Measurements from ENCODE around the gene FNBP1L. TPM values are rescaled to one million over a fixed set of nuclear protein-coding genes. Genes with fewer than 3 reads are reported as not detected.

FNBP1L gene
- total and polyA plus RNA-seq, 9 of the 15 experiments (the other 6 are each of a cell fraction or from before 2014, with no cell fraction given), result 1.4 to 6.9 (median 5.9) TPM

DNA sequence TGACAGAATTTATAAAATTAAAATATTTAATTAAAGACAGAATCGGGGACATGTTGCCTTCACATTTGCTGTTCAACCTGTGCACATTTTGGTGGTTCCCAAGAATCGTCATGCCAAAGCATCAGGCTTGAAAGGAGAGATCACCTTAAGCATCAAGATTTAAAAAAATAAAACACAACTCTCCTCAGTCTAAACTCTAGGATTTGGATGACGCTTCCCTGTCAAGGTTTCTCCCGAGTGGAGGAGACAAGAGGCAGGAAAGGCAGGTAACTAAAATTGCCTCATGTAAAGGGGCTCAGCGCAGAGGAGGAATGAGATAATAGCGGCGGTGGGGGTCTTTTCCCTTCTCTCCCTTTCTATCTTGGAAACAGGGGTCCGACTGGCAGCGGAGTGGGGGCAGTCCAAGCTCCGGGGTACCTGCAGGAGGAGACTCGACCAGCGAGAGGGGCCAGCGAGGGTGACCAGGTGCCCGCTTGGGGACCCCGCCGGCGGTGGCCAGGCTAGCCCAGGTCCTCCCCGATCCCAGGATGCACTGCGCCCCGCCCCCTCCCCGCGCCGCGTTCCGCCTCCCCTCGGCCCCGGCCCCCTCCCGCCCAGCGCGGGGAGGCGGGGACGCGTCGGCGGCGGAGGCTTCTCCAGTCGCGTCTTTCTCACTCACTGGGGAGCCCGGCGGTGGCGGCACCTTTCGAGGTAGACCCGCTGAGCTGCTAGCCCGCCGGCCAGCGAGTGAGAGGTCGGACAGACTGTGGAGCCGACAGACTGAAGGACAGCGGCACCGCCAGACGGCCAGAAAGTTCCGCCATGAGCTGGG lies at the start of gene FNBP1L (continued):
- TF ChIP-seq POLR2H (tag; IDR thresholded peaks at IDR 0.05; ENCODE audit: low read depth) (no peak), ZNF764 (CRISPR knock-in tag; IDR thresholded peaks at IDR 0.05; ENCODE audit: low read depth) (no peak), RERE (CRISPR knock-in tag; IDR thresholded peaks at IDR 0.05; ENCODE audit: borderline replicate concordance) (no peak), MXI1 (IDR thresholded peaks at IDR 0.05; ENCODE audit: low read depth, low read length) (no peak), SFPQ (IDR thresholded peaks at IDR 0.05; ENCODE audit: low read depth, low read length) (no peak), LCOR (CRISPR knock-in tag; IDR thresholded peaks at IDR 0.05) (no peak), TCF7L2 (IDR thresholded peaks at IDR 0.05; ENCODE audit: low read depth, low read length) (no peak), PTTG1 (tag; IDR thresholded peaks at IDR 0.05; ENCODE audit: low read depth) (no peak), SMARCC2 (IDR thresholded peaks at IDR 0.05; ENCODE audit: low read depth) (0 out of 2 replicates have a peak, but pooled peaks have one; percentile 12), GATAD2A (IDR thresholded peaks at IDR 0.05) (no peak), GMEB1 (CRISPR knock-in tag; IDR thresholded peaks at IDR 0.05) (no peak), KAT8 (IDR thresholded peaks at IDR 0.05; ENCODE audit: low read depth) (no peak), CTBP1 (IDR thresholded peaks at IDR 0.05; ENCODE audit: borderline replicate concordance) (0 out of 2 replicates have a peak, but pooled peaks have one; percentile 54), ZNF24 (IDR thresholded peaks at IDR 0.05) (no peak), SMARCA5 (IDR thresholded peaks at IDR 0.05) (no peak), ZNF224 (CRISPR knock-in tag; IDR thresholded peaks at IDR 0.05) (no peak), ZNF707 (CRISPR knock-in tag; conservative IDR thresholded peaks at IDR 0.05) (no peak)
- TF ChIP-seq, protein P1, sequence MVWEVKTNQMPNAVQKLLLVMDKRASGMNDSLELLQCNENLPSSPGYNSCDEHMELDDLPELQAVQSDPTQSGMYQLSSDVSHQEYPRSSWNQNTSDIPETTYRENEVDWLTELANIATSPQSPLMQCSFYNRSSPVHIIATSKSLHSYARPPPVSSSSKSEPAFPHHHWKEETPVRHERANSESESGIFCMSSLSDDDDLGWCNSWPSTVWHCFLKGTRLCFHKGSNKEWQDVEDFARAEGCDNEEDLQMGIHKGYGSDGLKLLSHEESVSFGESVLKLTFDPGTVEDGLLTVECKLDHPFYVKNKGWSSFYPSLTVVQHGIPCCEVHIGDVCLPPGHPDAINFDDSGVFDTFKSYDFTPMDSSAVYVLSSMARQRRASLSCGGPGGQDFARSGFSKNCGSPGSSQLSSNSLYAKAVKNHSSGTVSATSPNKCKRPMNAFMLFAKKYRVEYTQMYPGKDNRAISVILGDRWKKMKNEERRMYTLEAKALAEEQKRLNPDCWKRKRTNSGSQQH (CRISPR knock-in tag; IDR thresholded peaks at IDR 0.05), result no peak
